Measurements from ENCODE around the gene JPT2. TPM values are rescaled to one million over a fixed set of nuclear protein-coding genes. Genes with fewer than 3 reads are reported as not detected.
"Not testable (repeated sequence)": the region's sequence is repeated elsewhere in the genome, so short reads cannot be mapped to it uniquely, and the experiment has no call there.

The JPT2 gene
- total RNA-seq, 4 donors from 2014 or later, result 20.8 to 57.5 (median 38.2) TPM

- H3K4me3 ChIP-seq, result no peak overlapping the region
- DNase-seq (ENCODE audit: extremely low spot score), result no peak
- peaks cover 47 to 96% (median 92%) of the 10 kb centered on the region in 4 donors for H3K36me3 ChIP-seq
- no peaks in the 10 kb centered on the region for H3K9me3 ChIP-seq
- WGBS, result 97% methylated on average over 35 of the region's 35 CpGs
- no peaks in the 10 kb centered on the region for H3K27me3 ChIP-seq
- intact Hi-C loops (cut with DNase I), result no loop called here
- peaks cover 0 to 2% (median 0%) of the 10 kb centered on the region in 4 donors for H3K4me1 ChIP-seq
- no peak overlapping the region for H3K27ac ChIP-seq (replicated peaks in 1 of 4)
- TF ChIP-seq CTCF (IDR thresholded peaks at IDR 0.05) (no peak), POLR2A (IDR thresholded peaks at IDR 0.05; ENCODE audit: low read depth) (no peak), POLR2AphosphoS5 (IDR thresholded peaks at IDR 0.05) (no peak), EP300 (IDR thresholded peaks at IDR 0.05) (no peak)
Measured at GRCh38 chr16:1729445-1729844, 51.4 kb downstream of the JPT2 start.

- H3K9me3 ChIP-seq, result no peaks in the 10 kb centered on the region
- intact Hi-C loops (cut with DNase I), result no loop called here
- H3K4me3 ChIP-seq, result no peak overlapping the region
- TF ChIP-seq EP300 (IDR thresholded peaks at IDR 0.05) (no peak), POLR2AphosphoS5 (IDR thresholded peaks at IDR 0.05) (no peak), POLR2A (IDR thresholded peaks at IDR 0.05; ENCODE audit: low read depth) (no peak), CTCF (IDR thresholded peaks at IDR 0.05) (no peak)
- 94% methylated on average over 7 of the region's 7 CpGs for WGBS
- DNase-seq (ENCODE audit: extremely low spot score), result no peak
- peaks cover 44 to 87% (median 84%) of the 10 kb centered on the region in 4 donors for H3K36me3 ChIP-seq
- H3K27ac ChIP-seq (replicated peaks in 1 of 4), result no peak overlapping the region
- H3K27me3 ChIP-seq, result no peaks in the 10 kb centered on the region
- H3K4me1 ChIP-seq, result no peaks in the 10 kb centered on the region
Measured at GRCh38 chr16:1731073-1731472, 53.0 kb downstream of the JPT2 start.

- intact Hi-C loops (cut with DNase I), result no loop called here
- Histone ChIP-seq H3K4me3 (no peak overlapping the region), H3K27ac (replicated peaks in 1 of 4) (no peak overlapping the region), H3K4me1 (no peaks in the 10 kb centered on the region), H3K36me3 (peaks cover 38 to 82% (median 79%) of the 10 kb centered on the region in 4 donors), H3K9me3 (no peaks in the 10 kb centered on the region), H3K27me3 (no peaks in the 10 kb centered on the region)
- no peak for TF ChIP-seq CTCF (IDR thresholded peaks at IDR 0.05)
- no peak for TF ChIP-seq POLR2AphosphoS5 (IDR thresholded peaks at IDR 0.05)
- TF ChIP-seq POLR2A (IDR thresholded peaks at IDR 0.05; ENCODE audit: low read depth), result no peak
- TF ChIP-seq EP300 (IDR thresholded peaks at IDR 0.05), result no peak
- DNase-seq (ENCODE audit: extremely low spot score), result no peak
- 89% methylated on average over 6 of the region's 7 CpGs for whole genome bisulfite sequencing
Measured at GRCh38 chr16:1731603-1732002, 53.5 kb downstream of the JPT2 start.

GRCh38 chr16:1732071-1732470, 54.0 kb downstream of the JPT2 start:
- no peaks in the 10 kb centered on the region for H3K9me3 ChIP-seq
- no peaks in the 10 kb centered on the region for H3K4me1 ChIP-seq
- WGBS, result 88% methylated on average over 11 of the region's 14 CpGs
- intact Hi-C loops (cut with DNase I), result no loop called here
- H3K36me3 ChIP-seq, result peaks cover 35 to 77% (median 74%) of the 10 kb centered on the region in 4 donors
- no peak overlapping the region for H3K4me3 ChIP-seq
- H3K27ac ChIP-seq (replicated peaks in 1 of 4), result no peak overlapping the region
- TF ChIP-seq POLR2A (IDR thresholded peaks at IDR 0.05; ENCODE audit: low read depth) (no peak), EP300 (IDR thresholded peaks at IDR 0.05) (no peak), POLR2AphosphoS5 (IDR thresholded peaks at IDR 0.05) (no peak), CTCF (IDR thresholded peaks at IDR 0.05) (no peak)
- no peaks in the 10 kb centered on the region for H3K27me3 ChIP-seq
- DNase-seq (ENCODE audit: extremely low spot score), result no peak

- intact Hi-C loops (cut with DNase I), result not testable (repeated sequence)
Measured at GRCh38 chr16:1732551-1732987, 54.5 kb downstream of the JPT2 start.

More at GRCh38 chr16:1732551-1732987, 54.5 kb downstream of the JPT2 start:
- 90% methylated on average over 7 of the region's 21 CpGs for WGBS
- H3K27ac ChIP-seq (replicated peaks in 1 of 4); H3K9me3 ChIP-seq; DNase-seq (ENCODE audit: extremely low spot score); H3K4me3 ChIP-seq; H3K4me1 ChIP-seq; H3K27me3 ChIP-seq: not testable (repeated sequence)
- peaks cover 35 to 75% (median 70%) of the 10 kb centered on the region in 4 donors for H3K36me3 ChIP-seq

All from esophagus muscularis mucosa (tissue), 4 donors.